Left lung (tissue), 10 donors: ENCODE results near the gene MYBPHL. TPM values are rescaled to one million over a fixed set of nuclear protein-coding genes. Genes with fewer than 3 reads are reported as not detected.

Experiments
- ATAC-seq: fragments of 200-7000 bp; cut with Tn5 transposase; one replicate; pipeline ENCODE4 v1.9.1; 2020; ENCODE audit warnings: moderate library complexity
- DNase-seq, 4 donors: peaks; one replicate each; pipeline ENCODE4 v3.0.0-alpha.2; 2013 to 2020
- H3K27ac ChIP-seq, 2 donors: fragments of 200-600 bp; sonication (generic) in 1 of 2; one replicate each; pipeline versions ENCODE4 v1.5.0 to v1.8.0; 2020 to 2021
- H3K27me3 ChIP-seq, 2 donors: fragments of 200-600 bp; sonication (generic) in 1 of 2; one replicate each; pipeline versions ENCODE4 v1.5.0 to v1.8.0; 2020 to 2021
- H3K36me3 ChIP-seq, 2 donors: fragments of 200-600 bp; sonication (generic) in 1 of 2; one replicate each; pipeline versions ENCODE4 v1.5.0 to v1.8.0; 2020 to 2021
- H3K4me1 ChIP-seq, 2 donors: fragments of 200-600 bp; one replicate each; pipeline ENCODE4 v1.8.0; 2021
- H3K4me3 ChIP-seq, 2 donors: fragments of 200-600 bp; sonication (generic) in 1 of 2; one replicate each; pipeline versions ENCODE4 v1.5.0 to v1.8.0; 2020 to 2021; ENCODE audit warnings: mild to moderate bottlenecking in 1 of 2
- H3K9me3 ChIP-seq, 2 donors: fragments of 200-600 bp; sonication (generic) in 1 of 2; one replicate each; pipeline versions ENCODE4 v1.5.0 to v1.8.0; 2020 to 2021
- CTCF ChIP-seq, 2 donors: fragments of 200-600 bp; sonication (generic) in 1 of 2; IDR thresholded peaks; one replicate each; pipeline versions ENCODE4 v1.5.0 to v1.8.0; 2021; ENCODE audit warnings: antibody characterized with exemption in 2 of 2
- intact Hi-C, 2 donors: fragments of 100-400 bp; cut with DNase I; formaldehyde crosslinking; loops; one replicate each; pipeline versions ENCODE4 v1.11.2 to v1.14.2; 2022
- polyA plus RNA-seq, 6 donors: library from polyadenylated mRNA; unstranded; fragments of 120-200 nt; gene quantifications; one replicate each; pipeline ENCODE4 v1.2.1, GENCODE V29; 2013; ENCODE audit not compliant: insufficient read length in 6 of 6
- total RNA-seq, 2 donors: library from RNA; stranded (reverse); fragmentation: NEBNext Ultra II Directional; extraction: Animal tissue kit (Norgen Biotek cat#: 25700); gene quantifications; one replicate each; pipeline ENCODE4 v1.2.1, GENCODE V29; 2021
- donor health status: DM: no; HTN: yes; CAD: no.
- donor health status: DM: no; HTN: no; CAD: no.

MYBPHL gene
- total and polyA plus RNA-seq, 8 donors: 0.24 to 21.4 (median 0.35) TPM; not detected in 2

DNA sequence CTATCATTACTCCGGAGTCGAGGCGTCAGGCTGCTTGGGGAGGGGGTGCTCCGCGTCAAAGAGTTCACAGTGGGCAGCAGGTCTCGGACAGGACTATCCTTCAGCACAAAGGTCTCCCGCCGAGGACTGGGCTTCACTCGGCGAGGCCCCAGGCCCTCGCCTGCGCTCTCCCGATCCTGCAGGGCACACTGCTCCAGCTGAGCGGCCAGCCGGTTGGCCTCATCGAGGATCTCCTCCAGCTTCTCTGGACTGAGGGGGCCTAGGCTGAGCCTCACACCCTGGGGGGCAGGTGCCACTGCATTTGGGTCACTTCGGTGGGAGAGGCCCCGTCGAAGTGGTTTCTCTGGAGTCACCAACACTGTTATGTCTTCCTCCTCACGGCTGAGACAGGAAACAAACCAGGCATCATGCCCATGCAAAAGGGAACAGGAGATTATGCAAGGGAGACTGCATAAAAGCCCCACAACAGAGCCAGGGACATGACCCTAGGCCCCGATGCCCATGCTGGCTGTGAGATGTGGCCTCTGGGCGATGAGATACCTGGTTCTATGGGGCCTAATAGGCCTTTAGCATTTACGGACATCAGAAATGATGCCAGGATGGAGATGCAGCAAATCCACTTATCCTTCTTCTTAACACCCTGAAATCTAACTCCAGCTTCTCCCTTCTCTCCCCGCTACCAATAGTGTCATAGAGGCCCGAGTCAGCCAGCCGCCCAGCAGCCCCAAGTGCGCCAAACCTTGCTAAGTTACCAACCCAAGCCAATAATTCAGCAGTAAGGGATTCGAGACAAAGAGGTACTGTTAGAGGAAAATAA lies 24.9 kb downstream of the MYBPHL start:
- peak in 1 of 4 donors; percentile 83 for DNase-seq
- intact Hi-C loops: no loop called here
- H3K27ac ChIP-seq: peak overlapping the region in 1 of 2 donors; percentile 86

DNA sequence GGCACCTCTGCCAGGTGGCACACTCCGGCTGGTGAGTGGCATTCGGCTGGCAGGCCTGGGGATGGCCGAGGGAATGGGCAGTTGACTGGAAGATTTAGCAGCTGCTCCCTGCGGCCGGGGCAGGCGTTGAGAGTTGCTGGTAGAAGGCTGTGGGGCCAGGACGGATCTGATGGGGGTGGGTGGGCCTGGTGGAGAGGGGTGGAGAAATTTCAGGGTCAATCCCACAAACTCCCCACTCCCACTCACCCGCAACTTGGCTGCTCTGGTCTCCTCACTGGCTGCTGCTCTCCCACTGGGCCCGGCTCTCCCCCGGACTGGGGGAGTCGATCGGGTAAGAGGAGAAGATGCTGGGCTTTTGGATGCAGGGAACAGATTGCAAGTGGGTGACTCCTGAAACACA lies 25.9 kb downstream of the MYBPHL start:
- ATAC-seq: no peak
- TF ChIP-seq CTCF (IDR thresholded peaks at IDR 0.05): no peak
- Histone ChIP-seq H3K27ac (no peak overlapping the region), H3K9me3 (no peaks in the 10 kb centered on the region), H3K36me3 (peaks cover 0 to 4% of the 10 kb centered on the region in 2 donors), H3K4me3 (no peak overlapping the region), H3K4me1 (peaks cover 31 to 40% of the 10 kb centered on the region in 2 donors), H3K27me3 (no peaks in the 10 kb centered on the region)
- no peak for DNase-seq
- intact Hi-C loops: no loop called here

More for the DNA sequence above, 24.9 kb downstream of the MYBPHL start:
- Histone ChIP-seq H3K27me3 (no peaks in the 10 kb centered on the region), H3K36me3 (peaks cover 0 to 4% of the 10 kb centered on the region in 2 donors), H3K4me3 (peak overlapping the region; percentile 50 to 58), H3K4me1 (peaks cover 28 to 40% of the 10 kb centered on the region in 2 donors), H3K9me3 (no peaks in the 10 kb centered on the region)
- ATAC-seq: no peak
- TF ChIP-seq CTCF (IDR thresholded peaks at IDR 0.05): no peak

DNA sequence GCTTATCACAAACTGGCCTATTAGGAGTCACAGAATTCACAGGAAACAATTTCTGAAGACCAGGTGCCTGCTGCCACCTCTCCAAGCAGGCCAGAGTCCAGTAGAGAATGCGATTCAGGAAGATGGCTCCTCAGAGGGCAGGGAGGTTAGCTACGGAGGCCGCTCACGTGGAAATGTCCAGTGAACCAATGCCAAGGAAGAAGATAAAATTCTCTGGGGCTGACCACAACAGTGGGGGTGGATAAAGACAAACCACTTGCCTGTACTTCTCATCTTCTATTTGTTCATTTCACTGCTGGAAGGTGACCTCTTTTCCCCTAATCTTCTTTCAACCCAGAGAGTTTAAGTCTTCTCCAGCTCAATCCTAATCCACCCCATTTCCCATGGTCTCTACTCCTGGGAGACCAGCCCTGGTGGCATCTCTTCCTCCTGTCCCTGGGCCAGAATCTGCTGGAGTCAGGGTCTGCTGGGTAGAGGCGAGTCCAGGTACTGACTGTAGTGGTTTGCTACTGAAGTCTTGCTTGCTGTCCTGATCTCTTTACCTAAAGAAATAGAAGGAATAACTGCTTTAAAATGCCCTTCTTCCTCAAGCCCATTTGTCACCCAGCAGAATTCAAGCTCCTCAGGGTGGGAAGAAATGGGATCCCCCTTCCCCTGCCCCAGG lies 27.1 kb downstream of the MYBPHL start:
- Histone ChIP-seq H3K9me3 (no peaks in the 10 kb centered on the region), H3K27me3 (no peaks in the 10 kb centered on the region), H3K27ac (no peak overlapping the region), H3K36me3 (peaks cover 0 to 4% of the 10 kb centered on the region in 2 donors), H3K4me1 (peaks cover 31 to 40% of the 10 kb centered on the region in 2 donors), H3K4me3 (no peak overlapping the region)
- no peak for ATAC-seq
- intact Hi-C loops: loop anchor here in 1 of 2 donors (5.0 kb wide), 1 partner anchor 118 kb away; the partner anchor contains the start of gene SORT1
- DNase-seq: no peak
- TF ChIP-seq CTCF (IDR thresholded peaks at IDR 0.05): no peak

GRCh38 chr1:109277434-109278204 lies 29.2 kb downstream of the MYBPHL start:
- intact Hi-C loops: loop anchor here in 1 of 2 donors (5.0 kb wide), 1 partner anchor 120 kb away; the partner anchor contains the start of gene SORT1
- Histone ChIP-seq H3K36me3 (peaks cover 0 to 4% of the 10 kb centered on the region in 2 donors), H3K4me3 (no peak overlapping the region), H3K27me3 (no peaks in the 10 kb centered on the region), H3K27ac (peak overlapping the region; percentile 25 to 39), H3K9me3 (no peaks in the 10 kb centered on the region), H3K4me1 (peaks cover 26 to 27% of the 10 kb centered on the region in 2 donors)
- peak; percentile 80 to 91 for TF ChIP-seq CTCF (IDR thresholded peaks at IDR 0.05)
- DNase-seq (peak; percentile 46 to 92 (median 82)), ATAC-seq (peak; percentile 67)
